HepG2 (cell line): ENCODE data around the gene MTHFR. TPM values are rescaled to one million over a fixed set of nuclear protein-coding genes. Genes with fewer than 3 reads are reported as not detected.

Source experiments
- ATAC-seq: fragments of 200-7000 bp; cut with Tn5 transposase; 3 replicates; pipeline ENCODE4 v1.9.1; 2020; ENCODE audit warnings: mild to moderate bottlenecking, moderate library complexity
- BruUV-seq: library from RNA; stranded (reverse); fragments of 400-500 nt; replicated peaks from 2 replicates; lab custom pipeline; 2021; lab: Mats Ljungman, UMichigan
- CTCF ChIA-PET: fragments of 300-600 bp; formaldehyde crosslinking; extraction: SDS; loops from one replicate; lab custom pipeline; 2021; ENCODE audit warnings: low total read pairs, inconsistent platforms, low intra/inter-chr PET ratio; lab: Yijun Ruan, JAX
- POLR2A ChIA-PET: fragments of 350-600 bp; sonication (Branson Sonifier 250); formaldehyde crosslinking; loops from one replicate; lab custom pipeline; 2020; ENCODE audit warnings: antibody characterized with exemption, inconsistent platforms; lab: Yijun Ruan, JAX
- DNase-seq: peaks from one replicate; pipeline ENCODE4 v3.0.0-alpha.2; 2015; ENCODE audit warnings: low spot score
- FAIRE-seq: peaks from 3 replicates; lab custom pipeline; 2011; peaks lifted over from hg19 to GRCh38; lab: Jason Lieb, UNC
- H2AFZ ChIP-seq: one replicate; pipeline ENCODE4 v1.6.1; 2011; ENCODE audit warnings: low read length, inconsistent platforms
- H3K27ac ChIP-seq: fragments of 300-600 bp; 3 replicates; pipeline ENCODE4 v1.8.0; 2011; ENCODE audit warnings: mixed run types, mild to moderate bottlenecking, mixed read lengths, low read length, inconsistent platforms; ENCODE audit not compliant: insufficient read depth; ENCODE audit errors: extremely low read length
- H3K27me3 ChIP-seq, 2 experiments: fragments of 200-600 bp in 1 of 2; 2 replicates in 1 of 2; 3 replicates in 1 of 2; pipeline versions ENCODE4 v1.6.0 to v1.8.0; 2011; ENCODE audit warnings: low read length in 2 of 2, mild to moderate bottlenecking in 2 of 2, moderate library complexity in 2 of 2, inconsistent platforms in 1 of 2; ENCODE audit not compliant: insufficient read depth in 2 of 2, control insufficient read depth in 1 of 2
- H3K36me3 ChIP-seq, 2 experiments: fragments of 200-600 bp in 1 of 2; replicated peaks in 1 of 2; 2 replicates in 1 of 2; 3 replicates in 1 of 2; pipeline versions ENCODE4 v1.5.1 to v1.8.0; 2011; ENCODE audit warnings: low read length in 2 of 2, inconsistent platforms in 1 of 2; ENCODE audit not compliant: insufficient read depth in 2 of 2, control insufficient read depth in 1 of 2
- H3K4me1 ChIP-seq: 2 replicates; pipeline ENCODE4 v1.5.1; 2012; ENCODE audit warnings: low read length, inconsistent platforms; ENCODE audit not compliant: insufficient read depth
- H3K4me2 ChIP-seq: 2 replicates; pipeline ENCODE4 v1.6.0; 2011; ENCODE audit warnings: low read depth, low read length, inconsistent platforms
- H3K4me3 ChIP-seq, 3 experiments: fragments of 200-600 bp in 1 of 3; sonication (generic), shearing (Covaris generic) in 1 of 3; replicated peaks in 1 of 3; 2 replicates each; pipeline ENCODE4 v1.5.1; 2011 to 2016; ENCODE audit warnings: low read length in 3 of 3, inconsistent platforms in 2 of 3, low read depth in 2 of 3, mild to moderate bottlenecking in 2 of 3, control low read depth in 1 of 3, mixed read lengths in 1 of 3; ENCODE audit not compliant: insufficient read depth in 1 of 3
- H3K79me2 ChIP-seq: one replicate; pipeline ENCODE4 v1.6.1; 2011; ENCODE audit warnings: low read length, inconsistent platforms; ENCODE audit not compliant: insufficient read depth
- H3K9ac ChIP-seq: 2 replicates; pipeline ENCODE4 v1.6.0; 2011; ENCODE audit warnings: mild to moderate bottlenecking, low read depth, low read length, inconsistent platforms; ENCODE audit not compliant: insufficient read depth
- H3K9me3 ChIP-seq: 2 replicates; pipeline ENCODE4 v1.5.1; 2012; ENCODE audit warnings: mild to moderate bottlenecking, low read length
- H4K20me1 ChIP-seq: 2 replicates; pipeline ENCODE4 v1.6.0; 2011; ENCODE audit warnings: inconsistent platforms, mild to moderate bottlenecking, low read length, moderate library complexity; ENCODE audit not compliant: insufficient read depth
- CHD4 ChIP-seq: fragments of 200-600 bp; sonication (generic); IDR thresholded peaks from 2 replicates; pipeline ENCODE4 v1.7.0; 2017; ENCODE audit warnings: mild to moderate bottlenecking, low read length, borderline replicate concordance
- THAP9 ChIP-seq: sonication (generic); formaldehyde crosslinking; IDR thresholded peaks from 2 replicates; pipeline ENCODE4; 2020; ENCODE audit warnings: missing genetic modification reagents, mild to moderate bottlenecking, borderline replicate concordance
- ZNF629 ChIP-seq: sonication (generic); formaldehyde crosslinking; conservative IDR thresholded peaks from 2 replicates; pipeline ENCODE4 v1.5.0; 2020; ENCODE audit warnings: missing genetic modification reagents
- WGBS: methylation state at CpG from one replicate; pipeline ENCODE4 v1.1.6; 2017; ENCODE audit warnings: low lambda C conversion rate; 5-methylcytosine and 5-hydroxymethylcytosine counted together
- in situ Hi-C: cut with HindIII; loops from 2 replicates; pipeline ENCODE4 v1.10.0; 2017; ENCODE audit warnings: low pct_unique_long_range_greater_than_20kb; ENCODE audit not compliant: extremely low pct_ligation_motif_present
- intact Hi-C: fragments of 100-400 bp; cut with micrococcal nuclease; formaldehyde crosslinking; loops from one replicate; pipeline ENCODE4 v1.10.0; 2022; ENCODE audit not compliant: unreplicated experiment
- polyA plus RNA-seq, 8 experiments: library from polyadenylated mRNA; depleted of rRNA in 3 of 8; stranded (reverse) in 7 of 8; unstranded in 1 of 8; fragments of >200 nt; fragmentation: Illumina TruSeq in 4 of 8; extraction: Trizol in 4 of 8; gene quantifications; 2 replicates each; pipeline versions ENCODE4 v1.2.1 to v1.2.3, GENCODE V29; 2011 to 2016; ENCODE audit warnings: low read depth in 4 of 8, missing spikeins in 1 of 8, mixed read lengths in 1 of 8; ENCODE audit not compliant: insufficient read depth in 1 of 8
- total RNA-seq, 5 experiments: library from RNA; depleted of rRNA; stranded (reverse); fragments of >200 nt; fragmentation: Illumina TruSeq; extraction: Trizol; gene quantifications; 2 replicates each; pipeline ENCODE4 v1.2.3, GENCODE V29; 2016; ENCODE audit warnings: low read depth in 1 of 5

Gene MTHFR
- total and polyA plus RNA-seq, 2 of the 13 experiments (the other 11 are each of a cell fraction or from before 2014, with no cell fraction given): 3.8 to 8.2 TPM

GRCh38 chr1:11780380-11781147 lies 25.2 kb downstream of the MTHFR start:
- BruUV-seq: no TSS peak
- 63% methylated on average over 9 of the region's 10 CpGs for WGBS
- H3K27me3 ChIP-seq: peaks cover 4 to 8% of the 10 kb centered on the region in 2 experiments; a peak in 3 of 5 replicates
- no peak overlapping the region for H2AFZ ChIP-seq
- H3K4me1 ChIP-seq: peaks cover 36% of the 10 kb centered on the region
- no peaks in the 10 kb centered on the region for H4K20me1 ChIP-seq
- no peak for DNase-seq
- in situ Hi-C loops (no loop called here), intact Hi-C loops (no loop called here)
- H3K4me2 ChIP-seq: no peak overlapping the region
- H3K79me2 ChIP-seq: no peaks in the 10 kb centered on the region
- no peak overlapping the region for H3K9ac ChIP-seq
- no peaks in the 10 kb centered on the region for H3K36me3 ChIP-seq
- TF ChIP-seq ZNF629 (CRISPR knock-in tag): peak; percentile 82
- TF ChIP-seq THAP9: no peak
- TF ChIP-seq CHD4: peak; percentile 60; the same call in 1 of the 2 replicates
- H3K9me3 ChIP-seq: no peaks in the 10 kb centered on the region
- no peak overlapping the region for H3K4me3 ChIP-seq
- no peak overlapping the region for H3K27ac ChIP-seq
- no peak for FAIRE-seq
- no peak for ATAC-seq
- ChIA-PET CTCF (no interaction called here), POLR2A (no interaction called here)
